Activated CD8-positive, alpha-beta memory T cell treated with anti-CD3 and anti-CD28 coated beads, Interleukin-2, amount 50 U/mL, for 1 hour (primary cell): ENCODE data around the gene CHRFAM7A.
A peak's percentile ranks its signal among the peaks of the same experiment; 100 is the strongest.
"Not testable (repeated sequence)": the region's sequence is repeated elsewhere in the genome, so short reads cannot be mapped to it uniquely, and the experiment has no call there.

Experiments used
- DNase-seq: peaks from one replicate; pipeline ENCODE4 v3.0.0-alpha.2; 2020; ENCODE audit errors: extremely low read depth

The CHRFAM7A gene

DNA sequence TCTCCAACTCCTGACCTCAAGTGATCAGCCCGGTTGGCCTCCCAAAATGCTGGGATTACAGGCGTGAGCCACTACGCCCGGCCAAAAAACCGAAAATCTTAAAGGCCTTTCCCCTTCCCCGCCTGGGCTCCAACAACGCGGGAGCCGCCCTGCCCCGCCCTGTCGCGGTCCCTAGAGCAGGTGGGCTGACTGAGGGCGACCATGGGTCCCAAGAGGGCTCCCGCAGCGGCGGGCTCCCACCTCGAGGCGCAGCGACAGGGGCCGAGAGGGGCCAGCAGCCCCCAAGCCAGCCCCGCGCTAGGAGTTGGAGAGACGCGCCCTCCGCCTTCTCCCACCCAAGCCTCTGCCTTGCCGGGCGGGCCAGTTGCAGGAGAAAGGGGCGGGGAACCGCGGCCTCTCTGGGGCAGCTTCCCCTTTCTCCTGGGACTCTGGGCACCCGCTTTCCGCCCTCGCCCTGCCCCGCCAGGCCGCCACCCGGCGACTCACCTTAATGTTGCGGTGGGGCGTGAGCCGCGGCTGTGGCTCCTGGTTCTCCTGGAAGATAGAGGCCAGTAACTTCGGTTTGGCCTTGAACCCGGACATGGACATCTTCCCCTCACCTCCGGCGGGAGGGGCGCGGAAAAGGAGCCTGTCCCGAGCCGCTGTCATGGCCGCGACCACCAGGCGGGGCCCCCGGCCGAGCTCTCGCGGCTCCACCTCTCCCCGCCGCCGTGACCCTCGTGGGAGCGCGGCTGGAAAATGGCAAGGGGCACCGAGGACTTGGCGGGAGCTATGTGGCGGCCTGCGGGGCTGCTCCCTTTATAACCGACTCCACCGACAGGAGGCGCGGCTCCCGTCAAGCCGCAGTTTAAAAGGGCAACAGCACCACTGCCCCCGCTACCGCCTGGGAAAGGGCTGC lies at the start of gene CHRFAM7A:
Gene CHRFAM7A, minus strand, starts transcription at position 775 of the 898 bp plus-strand sequence. CDS start 10,189 bp downstream, outside the sequence.
- not testable (repeated sequence) for DNase-seq

- DNase-seq, result not testable (repeated sequence)
Observed at GRCh38 chr15:30438348-30438747, 45.0 kb upstream of the CHRFAM7A start.

DNA sequence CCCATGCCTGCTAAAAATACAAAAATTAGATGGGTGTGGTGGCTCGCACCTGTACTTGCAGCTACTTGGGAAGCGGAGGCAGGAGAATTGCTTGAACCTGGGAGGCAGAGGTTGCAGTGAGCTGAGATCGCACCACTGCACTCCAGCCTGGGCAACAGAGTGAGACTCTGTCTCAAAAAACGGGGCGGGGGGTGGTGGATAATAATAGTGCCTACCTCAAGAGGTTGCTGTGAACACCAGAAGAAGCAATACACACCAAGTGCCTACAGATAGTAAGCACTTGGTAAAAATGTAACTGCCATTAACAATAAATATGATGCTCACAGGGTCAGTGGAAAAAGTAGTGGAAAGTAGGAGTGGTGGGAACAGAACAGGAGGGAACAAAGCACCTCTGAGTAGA lies 42.5 kb upstream of the CHRFAM7A start:
- DNase-seq, result not testable (repeated sequence)

DNA sequence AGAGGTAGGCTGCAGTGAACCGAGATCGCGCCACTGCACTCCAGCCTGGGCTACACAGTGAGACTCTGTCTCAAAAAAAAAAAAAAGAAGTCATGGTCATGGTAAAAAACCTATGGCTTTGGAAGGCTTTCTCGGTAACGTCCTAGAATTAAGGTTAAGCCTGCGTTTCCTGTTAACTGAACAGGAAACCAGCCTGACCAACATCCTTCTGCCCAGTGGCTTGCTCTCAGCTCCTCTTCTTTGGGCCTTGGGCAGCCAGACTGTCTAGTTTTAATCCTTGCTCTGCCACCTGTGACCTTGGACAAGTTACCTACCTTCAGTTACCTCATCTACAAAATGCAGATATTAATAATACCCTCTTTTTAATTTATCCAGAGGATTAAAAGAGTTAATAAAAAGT lies 27.4 kb upstream of the CHRFAM7A start:
- not testable (repeated sequence) for DNase-seq

DNA sequence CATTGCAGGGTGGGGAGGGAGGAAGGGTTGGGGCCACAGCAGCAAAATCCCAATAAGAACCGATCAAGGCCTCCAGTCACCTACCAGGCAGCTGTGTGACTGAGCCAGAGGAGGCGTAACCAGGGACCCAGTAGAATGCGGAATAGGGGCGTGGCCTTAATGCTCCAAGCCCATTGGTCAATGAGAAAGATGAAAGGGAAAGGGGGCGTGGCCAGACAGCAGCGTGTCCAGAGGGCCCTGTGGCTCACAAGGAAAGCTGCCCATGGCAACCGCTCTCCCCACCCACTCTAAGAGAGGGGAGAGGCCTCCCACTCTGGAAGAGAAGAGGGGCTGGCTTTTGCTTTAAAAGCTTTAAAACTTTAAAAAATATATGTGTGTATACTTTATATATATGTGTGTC lies 20.8 kb upstream of the CHRFAM7A start, which contains the start of gene GOLGA8R:
Gene GOLGA8R, minus strand, starts transcription at position 101 of the 400 bp plus-strand sequence. Its CDS starts 98 bp downstream, at position 3.
- DNase-seq, result not testable (repeated sequence)

- not testable (repeated sequence) for DNase-seq
Observed at GRCh38 chr15:30407636-30408035, 14.3 kb upstream of the CHRFAM7A start.

- DNase-seq, result peak; percentile 1
Observed at GRCh38 chr15:30398988-30399387, 5.6 kb upstream of the CHRFAM7A start.

DNA sequence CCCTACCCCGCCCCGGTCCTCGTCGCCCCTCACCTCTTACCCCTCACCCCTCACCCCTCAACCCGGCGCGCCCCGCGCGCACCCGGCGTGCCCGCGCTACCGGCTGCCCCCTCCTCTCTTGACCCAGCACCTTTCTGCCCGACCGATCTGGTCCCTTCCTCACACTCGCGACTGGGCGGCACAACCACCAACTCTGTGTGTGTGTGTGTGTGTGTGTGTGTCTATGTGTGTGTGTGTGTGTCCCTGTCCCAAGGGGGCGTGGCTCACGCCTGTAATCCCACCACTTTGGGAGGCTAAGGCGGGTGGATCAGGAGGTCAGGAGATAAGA lies 288 bp upstream of the CHRFAM7A start:
- DNase-seq, result not testable (repeated sequence)

DNA sequence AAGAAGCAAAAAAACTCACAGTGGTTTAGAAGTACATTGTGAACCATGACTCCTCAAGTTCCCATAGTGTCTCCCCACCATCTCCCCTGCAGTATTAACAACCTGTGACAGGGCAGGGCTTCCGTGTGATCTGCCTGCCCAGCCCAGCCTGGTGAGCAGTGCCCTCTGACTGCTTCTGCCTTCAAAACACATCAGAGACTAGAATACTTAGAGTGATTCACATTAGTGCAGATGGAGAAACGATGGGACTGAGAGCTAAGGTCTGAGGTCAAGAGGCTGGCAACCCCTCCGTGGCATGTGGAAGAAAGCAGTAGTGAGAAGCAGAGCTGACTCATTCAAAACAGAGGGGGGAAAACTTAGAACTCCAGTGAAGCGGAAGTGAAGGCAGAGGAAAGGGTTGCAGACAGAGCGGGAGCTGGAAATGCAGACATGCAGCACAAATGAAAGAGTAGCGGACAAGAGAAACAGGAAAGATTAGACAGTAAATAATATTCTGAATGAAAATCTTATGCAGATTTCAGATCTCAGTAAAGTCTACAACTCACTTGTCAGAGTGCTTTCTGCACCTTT lies 6.9 kb downstream of the CHRFAM7A start:
- not testable (repeated sequence) for DNase-seq

GRCh38 chr15:30377082-30377413 lies 16.3 kb downstream of the CHRFAM7A start:
- DNase-seq, result not testable (repeated sequence)

- DNase-seq, result not testable (repeated sequence)
Observed at GRCh38 chr15:30376375-30377081, 16.8 kb downstream of the CHRFAM7A start.

DNA sequence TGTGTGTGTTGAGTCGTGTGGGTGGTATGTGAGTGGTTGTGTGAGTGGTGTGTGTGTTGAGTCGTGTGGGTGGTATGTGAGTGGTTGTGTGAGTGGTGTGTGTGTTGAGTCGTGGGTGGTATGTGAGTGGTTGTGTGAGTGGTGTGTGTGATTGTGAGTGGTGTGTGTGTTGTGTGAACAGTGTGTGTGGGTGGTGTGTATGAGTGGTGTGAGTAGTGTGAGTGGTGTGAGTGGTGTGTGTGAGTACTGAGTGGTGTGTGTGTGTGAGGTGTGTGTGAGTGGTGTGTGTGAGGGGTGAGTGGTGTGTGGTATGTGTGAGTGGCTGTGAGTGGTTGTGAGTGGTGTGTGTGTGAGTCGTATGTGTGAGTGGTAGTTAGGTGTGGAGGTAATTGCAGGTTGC lies 17.5 kb downstream of the CHRFAM7A start:
- not testable (repeated sequence) for DNase-seq

GRCh38 chr15:30374862-30375261 lies 18.5 kb downstream of the CHRFAM7A start:
- DNase-seq, result not testable (repeated sequence)

- DNase-seq, result not testable (repeated sequence)
Observed at GRCh38 chr15:30368271-30368670, 25.1 kb downstream of the CHRFAM7A start.

- not testable (repeated sequence) for DNase-seq
Observed at GRCh38 chr15:30367246-30367645, 26.1 kb downstream of the CHRFAM7A start.

GRCh38 chr15:30361404-30361803 lies 31.9 kb downstream of the CHRFAM7A start:
- not testable (repeated sequence) for DNase-seq

GRCh38 chr15:30360990-30361389 lies 32.4 kb downstream of the CHRFAM7A start:
- DNase-seq, result not testable (repeated sequence)

- DNase-seq, result not testable (repeated sequence)
Observed at GRCh38 chr15:30355043-30355442, 38.3 kb downstream of the CHRFAM7A start.

- DNase-seq, result not testable (repeated sequence)
Observed at GRCh38 chr15:30349803-30350202, 43.5 kb downstream of the CHRFAM7A start.

GRCh38 chr15:30336584-30336983 lies 56.8 kb downstream of the CHRFAM7A start:
- not testable (repeated sequence) for DNase-seq

GRCh38 chr15:30334152-30334551 lies 59.2 kb downstream of the CHRFAM7A start:
- DNase-seq, result not testable (repeated sequence)

DNA sequence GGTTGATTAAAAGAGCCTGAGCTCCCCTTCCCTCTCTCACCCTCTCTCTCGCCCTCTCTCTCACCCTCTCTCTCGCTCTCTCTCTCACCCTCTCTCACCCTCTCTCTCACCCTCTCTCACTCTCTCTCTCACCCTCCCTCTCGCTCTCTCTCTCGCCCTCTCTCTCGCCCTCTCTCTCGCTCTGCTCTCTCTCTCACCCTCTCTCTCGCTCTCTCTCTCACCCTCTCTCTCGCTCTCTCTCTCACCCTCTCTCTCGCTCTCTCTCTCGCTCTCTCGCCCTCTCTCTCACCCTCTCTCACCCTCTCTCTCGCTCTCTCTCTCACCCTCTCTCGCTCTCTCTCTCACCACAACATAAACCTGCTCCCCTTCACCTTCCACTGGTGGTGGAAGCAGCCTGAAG lies 67.2 kb downstream of the CHRFAM7A start:
- not testable (repeated sequence) for DNase-seq
